VCaP (cell line): ENCODE measurements around the gene HLA-E.
"Not testable (repeated sequence)": the region's sequence is repeated elsewhere in the genome, so short reads cannot be mapped to it uniquely, and the experiment has no call there.

Experiments
- H3K27ac ChIP-seq: fragments of 450-650 bp; 2 replicates; pipeline ENCODE4 v1.5.1; 2017
- CTCF ChIP-seq: fragments of 450-650 bp; conservative IDR thresholded peaks from 2 replicates; pipeline ENCODE4 v1.5.1; 2017; ENCODE audit warnings: mild to moderate bottlenecking, moderate library complexity

HLA-E gene

GRCh38 chr6:30483677-30484279, 5.5 kb upstream of the HLA-E start:
- no peak overlapping the region for H3K27ac ChIP-seq
- TF ChIP-seq CTCF: peak; percentile 65

GRCh38 chr6:30485236-30485635, 4.1 kb upstream of the HLA-E start:
- TF ChIP-seq CTCF: no peak
- no peak overlapping the region for H3K27ac ChIP-seq

GRCh38 chr6:30487926-30488325, 1.4 kb upstream of the HLA-E start:
- TF ChIP-seq CTCF: no peak
- H3K27ac ChIP-seq: no peak overlapping the region

GRCh38 chr6:30488697-30489080, 620 bp upstream of the HLA-E start:
- not testable (repeated sequence) for H3K27ac ChIP-seq

- no peak overlapping the region for H3K27ac ChIP-seq
- no peak for TF ChIP-seq CTCF
These were observed 942 bp downstream of the HLA-E start for GRCh38 chr6:30490026-30490876.

- H3K27ac ChIP-seq: not testable (repeated sequence)
These were observed 2.1 kb downstream of the HLA-E start for GRCh38 chr6:30491291-30491953.

GRCh38 chr6:30491991-30492952, 3.0 kb downstream of the HLA-E start:
- H3K27ac ChIP-seq: no peak overlapping the region
- TF ChIP-seq CTCF: no peak
